ENCODE results near the gene EPS8L3.
"Not testable (repeated sequence)": the region's sequence is repeated elsewhere in the genome, so short reads cannot be mapped to it uniquely, and the experiment has no call there.

EPS8L3 gene

GRCh38 chr1:109762039-109762585 lies 1.6 kb downstream of the EPS8L3 start:
- no peak for ATAC-seq

GRCh38 chr1:109761227-109762038 lies 2.3 kb downstream of the EPS8L3 start:
- no peak for ATAC-seq

GRCh38 chr1:109760581-109761226 lies 3.0 kb downstream of the EPS8L3 start:
- ATAC-seq, result no peak

GRCh38 chr1:109759513-109760334 lies 4.0 kb downstream of the EPS8L3 start:
- ATAC-seq, result no peak

- ATAC-seq, result no peak
Observed at GRCh38 chr1:109757936-109758786, 5.6 kb downstream of the EPS8L3 start.

- ATAC-seq, result no peak
Observed at GRCh38 chr1:109756848-109757521, 6.7 kb downstream of the EPS8L3 start.

GRCh38 chr1:109756325-109756724 lies 7.4 kb downstream of the EPS8L3 start:
- ATAC-seq, result not testable (repeated sequence)

- no peak for ATAC-seq
Observed at GRCh38 chr1:109754738-109755137, 9.0 kb downstream of the EPS8L3 start.

GRCh38 chr1:109751531-109752260 lies 12.0 kb downstream of the EPS8L3 start:
- ATAC-seq, result no peak

- ATAC-seq, result no peak
Observed at GRCh38 chr1:109750920-109751319, 12.8 kb downstream of the EPS8L3 start.

GRCh38 chr1:109750241-109750882 lies 13.4 kb downstream of the EPS8L3 start:
- no peak for ATAC-seq

GRCh38 chr1:109749221-109749620 lies 14.5 kb downstream of the EPS8L3 start:
- no peak for ATAC-seq

- ATAC-seq, result not testable (repeated sequence)
Observed at GRCh38 chr1:109748311-109748710, 15.4 kb downstream of the EPS8L3 start.

- ATAC-seq, result peak in 1 of 2 donors; percentile 26
Observed at GRCh38 chr1:109740615-109741373, 22.9 kb downstream of the EPS8L3 start, which contains the start of gene GSTM3. Gene GSTM3 (minus strand): TSS chr1:109741038. CDS start chr1:109740287, 751 bp downstream.

GRCh38 chr1:109739738-109740614 lies 23.7 kb downstream of the EPS8L3 start:
- peak; percentile 95 to 96 for ATAC-seq

GRCh38 chr1:109733236-109733870 lies 30.4 kb downstream of the EPS8L3 start:
- no peak for ATAC-seq

GRCh38 chr1:109732390-109732881 lies 31.3 kb downstream of the EPS8L3 start:
- no peak for ATAC-seq
